Breast epithelium (tissue), 4 donors: Measurements from ENCODE around the gene HAND2. TPM values are rescaled to one million over a fixed set of nuclear protein-coding genes. Genes with fewer than 3 reads are reported as not detected.

Source experiments
- DNase-seq, 2 donors: peaks; one replicate each; pipeline ENCODE4 v3.0.0-alpha.2; 2019; ENCODE audit warnings: low spot score in 2 of 2
- H3K27ac ChIP-seq, 2 donors: fragments of 200-600 bp; sonication (generic) in 1 of 2; one replicate each; pipeline ENCODE4 v1.5.1; 2016 to 2019; ENCODE audit warnings: mild to moderate bottlenecking in 1 of 2
- H3K27me3 ChIP-seq, 2 donors: fragments of 200-600 bp; sonication (generic) in 1 of 2; one replicate each; pipeline versions ENCODE4 v1.5.1 to v1.6.0; 2017 to 2019; ENCODE audit warnings: control low read depth in 1 of 2, mild to moderate bottlenecking in 1 of 2
- H3K36me3 ChIP-seq: fragments of 200-600 bp; one replicate; pipeline ENCODE4 v1.5.1; 2019
- H3K4me1 ChIP-seq, 2 donors: fragments of 200-600 bp; sonication (generic); one replicate each; pipeline ENCODE4 v1.5.1; 2016 to 2019; ENCODE audit warnings: control low read depth in 1 of 2
- H3K4me3 ChIP-seq, 3 donors: fragments of 200-600 bp; sonication (generic); 1 replicate in 2 of 3; 2 replicates in 1 of 3; pipeline ENCODE4 v1.5.1; 2016 to 2019; ENCODE audit warnings: mild to moderate bottlenecking in 3 of 3, moderate library complexity in 2 of 3
- H3K9me3 ChIP-seq, 2 donors: fragments of 200-600 bp; sonication (generic) in 1 of 2; one replicate each; pipeline ENCODE4 v1.5.1; 2016 to 2019; ENCODE audit warnings: control low read depth in 1 of 2
- CTCF ChIP-seq, 3 donors: fragments of 450-650 bp; IDR thresholded peaks; one replicate each; pipeline ENCODE4 v1.5.1; 2016 to 2017; ENCODE audit warnings: antibody characterized with exemption in 3 of 3, mild to moderate bottlenecking in 3 of 3, moderate library complexity in 3 of 3
- POLR2A ChIP-seq: fragments of 450-650 bp; IDR thresholded peaks from one replicate; pipeline ENCODE4 v1.6.1; 2016; ENCODE audit warnings: antibody characterized with exemption, mild to moderate bottlenecking, moderate library complexity
- POLR2AphosphoS5 ChIP-seq, 3 donors: sonication (generic); formaldehyde crosslinking; IDR thresholded peaks; one replicate each; pipeline ENCODE4 v1.6.1; 2017; ENCODE audit warnings: antibody characterized with exemption in 3 of 3
- intact Hi-C: fragments of 100-400 bp; cut with DNase I; formaldehyde crosslinking; loops from one replicate; pipeline ENCODE4 v1.15.1; 2023; ENCODE audit warnings: low total_unique reads
- total RNA-seq, 3 donors: library from RNA; depleted of rRNA; stranded (reverse); fragments of >200 nt; gene quantifications; one replicate each; pipeline ENCODE4 v1.1.0, GENCODE V29; 2016

Gene HAND2
- total RNA-seq, 3 donors from 2014 or later: 10.5 to 29.6 (median 12.8) TPM

GRCh38 chr4:173485164-173485563 lies 44.9 kb downstream of the HAND2 start:
- no peaks in the 10 kb centered on the region for H3K4me1 ChIP-seq
- no peak overlapping the region for H3K27ac ChIP-seq
- no peak for DNase-seq
- H3K27me3 ChIP-seq: no peaks in the 10 kb centered on the region
- no peaks in the 10 kb centered on the region for H3K36me3 ChIP-seq
- intact Hi-C loops: no loop called here
- no peak for TF ChIP-seq POLR2A
- peak in 1 of 3 donors; percentile 44 for TF ChIP-seq POLR2AphosphoS5 (IDR thresholded peaks at IDR 0.05)
- no peak for TF ChIP-seq CTCF (IDR thresholded peaks at IDR 0.05)
- no peak overlapping the region for H3K4me3 ChIP-seq
- H3K9me3 ChIP-seq: no peaks in the 10 kb centered on the region

- Histone ChIP-seq H3K27me3 (no peaks in the 10 kb centered on the region), H3K4me1 (no peaks in the 10 kb centered on the region), H3K36me3 (no peaks in the 10 kb centered on the region), H3K4me3 (no peak overlapping the region), H3K27ac (no peak overlapping the region), H3K9me3 (no peaks in the 10 kb centered on the region)
- TF ChIP-seq CTCF (IDR thresholded peaks at IDR 0.05): no peak
- TF ChIP-seq POLR2A: no peak
- no peak for TF ChIP-seq POLR2AphosphoS5 (IDR thresholded peaks at IDR 0.05)
- DNase-seq: no peak
- intact Hi-C loops: no loop called here
These were observed 47.6 kb downstream of the HAND2 start for GRCh38 chr4:173482330-173482931.

- no peak overlapping the region for H3K27ac ChIP-seq
- no peak for DNase-seq
- intact Hi-C loops: no loop called here
These were observed 51.1 kb downstream of the HAND2 start for GRCh38 chr4:173478913-173479283.

GRCh38 chr4:173478201-173478912 lies 51.7 kb downstream of the HAND2 start:
- peak overlapping the region in 1 of 2 donors; percentile 25 for H3K27ac ChIP-seq
- H3K4me1 ChIP-seq: no peaks in the 10 kb centered on the region
- H3K36me3 ChIP-seq: no peaks in the 10 kb centered on the region
- no peaks in the 10 kb centered on the region for H3K27me3 ChIP-seq
- TF ChIP-seq POLR2A (no peak), POLR2AphosphoS5 (IDR thresholded peaks at IDR 0.05) (no peak), CTCF (IDR thresholded peaks at IDR 0.05) (no peak)
- intact Hi-C loops: no loop called here
- H3K4me3 ChIP-seq: no peak overlapping the region
- no peak for DNase-seq
- no peaks in the 10 kb centered on the region for H3K9me3 ChIP-seq

More at GRCh38 chr4:173478913-173479283, 51.1 kb downstream of the HAND2 start:
- no peaks in the 10 kb centered on the region for H3K27me3 ChIP-seq
- H3K9me3 ChIP-seq: no peaks in the 10 kb centered on the region
- no peak overlapping the region for H3K4me3 ChIP-seq
- H3K4me1 ChIP-seq: no peaks in the 10 kb centered on the region
- H3K36me3 ChIP-seq: no peaks in the 10 kb centered on the region
- TF ChIP-seq CTCF (IDR thresholded peaks at IDR 0.05) (no peak), POLR2A (no peak), POLR2AphosphoS5 (IDR thresholded peaks at IDR 0.05) (no peak)

GRCh38 chr4:173477016-173477415 lies 53.0 kb downstream of the HAND2 start:
- intact Hi-C loops: no loop called here
- H3K27me3 ChIP-seq: no peaks in the 10 kb centered on the region
- TF ChIP-seq CTCF (IDR thresholded peaks at IDR 0.05) (no peak), POLR2A (no peak), POLR2AphosphoS5 (IDR thresholded peaks at IDR 0.05) (no peak)
- no peaks in the 10 kb centered on the region for H3K4me1 ChIP-seq
- no peaks in the 10 kb centered on the region for H3K36me3 ChIP-seq
- no peak for DNase-seq
- H3K27ac ChIP-seq: no peak overlapping the region
- no peaks in the 10 kb centered on the region for H3K9me3 ChIP-seq
- no peak overlapping the region for H3K4me3 ChIP-seq
